Umbilical cord (tissue), 2 donors: ENCODE measurements around the gene ZNF808. TPM values are rescaled to one million over a fixed set of nuclear protein-coding genes. Genes with fewer than 3 reads are reported as not detected.
"Not testable (repeated sequence)": the region's sequence is repeated elsewhere in the genome, so short reads cannot be mapped to it uniquely, and the experiment has no call there.

Source experiments
- DNase-seq: peaks from one replicate; pipeline ENCODE4 v3.0.0-alpha.2; 2015; ENCODE audit warnings: low spot score
- total RNA-seq: library from RNA; depleted of rRNA; stranded (reverse); fragments of >200 nt; gene quantifications from one replicate; pipeline ENCODE4 v1.2.3, GENCODE V29; 2014; ENCODE audit warnings: low replicate concordance; ENCODE audit not compliant: insufficient read depth

The ZNF808 gene
- total RNA-seq, 1 donor from 2014 or later: 13.2 TPM

GRCh38 chr19:52593441-52593840 lies 66.0 kb downstream of the ZNF808 start:
- not testable (repeated sequence) for DNase-seq

GRCh38 chr19:52599241-52599640 lies 71.8 kb downstream of the ZNF808 start:
- DNase-seq: no peak

- no peak for DNase-seq
These were observed 73.2 kb downstream of the ZNF808 start for GRCh38 chr19:52600639-52601024.

- peak; percentile 93 for DNase-seq
These were observed 73.8 kb downstream of the ZNF808 start for GRCh38 chr19:52601025-52601973.

- not testable (repeated sequence) for DNase-seq
These were observed 74.5 kb downstream of the ZNF808 start for GRCh38 chr19:52601974-52602366.

- no peak for DNase-seq
These were observed 75.5 kb downstream of the ZNF808 start for GRCh38 chr19:52602941-52603340.

- DNase-seq: peak; percentile 14
These were observed 76.2 kb downstream of the ZNF808 start for GRCh38 chr19:52603558-52604207.

Other genes with a start within 250 kb of the ZNF808 start
- 12.3 TPM for gene ZNF480, start 230.5 kb upstream of the ZNF808 start, total RNA-seq
- gene ZNF610, start 191.4 kb upstream of the ZNF808 start, total RNA-seq: 9.9 TPM
- 52.2 TPM for gene ZNF880, start 157.7 kb upstream of the ZNF808 start, total RNA-seq
- gene ZNF528, start 129.8 kb upstream of the ZNF808 start, total RNA-seq: 36.4 TPM
- gene ZNF534, start 98.5 kb upstream of the ZNF808 start, total RNA-seq: 6.5 TPM
- 9.4 TPM for gene ZNF578, start 74.1 kb upstream of the ZNF808 start, total RNA-seq
- 23.1 TPM for gene ZNF701, start 42.6 kb downstream of the ZNF808 start, total RNA-seq
- gene ZNF83, start 110.7 kb downstream of the ZNF808 start, total RNA-seq: 40.7 TPM
- gene ZNF611, start 207.4 kb downstream of the ZNF808 start, total RNA-seq: 15.2 TPM